HFFc6 (cell line): ENCODE results near the gene DFFA. TPM values are rescaled to one million over a fixed set of nuclear protein-coding genes. Genes with fewer than 3 reads are reported as not detected.

Source experiments
- DNase-seq: peaks from one replicate; pipeline ENCODE4 v3.0.0-alpha.2; 2018
- H3K27ac Mint-ChIP-seq: 2 replicates; pipeline ENCODE4 v1.8.0; 2020; ENCODE audit warnings: mild to moderate bottlenecking, mixed read lengths
- H3K27me3 Mint-ChIP-seq: 2 replicates; pipeline ENCODE4 v1.8.0; 2021; ENCODE audit warnings: mild to moderate bottlenecking, moderate library complexity, mixed read lengths; ENCODE audit not compliant: insufficient read depth
- H3K36me3 Mint-ChIP-seq: 2 replicates; pipeline ENCODE4 v1.8.0; 2021; ENCODE audit warnings: low read depth, mixed read lengths
- H3K4me1 Mint-ChIP-seq: 2 replicates; pipeline ENCODE4 v1.8.0; 2020; ENCODE audit warnings: low read depth, mixed read lengths
- H3K4me3 Mint-ChIP-seq: 2 replicates; pipeline ENCODE4 v1.8.0; 2020; ENCODE audit warnings: mild to moderate bottlenecking, moderate library complexity, mixed read lengths
- H3K9me3 Mint-ChIP-seq: 2 replicates; pipeline ENCODE4 v1.8.0; 2020; ENCODE audit warnings: mild to moderate bottlenecking, mixed read lengths
- CTCF ChIP-seq: fragments of 200-600 bp; sonication (generic); IDR thresholded peaks from 2 replicates; pipeline ENCODE4 v1.5.0; 2021; ENCODE audit warnings: antibody characterized with exemption, mild to moderate bottlenecking
- long read RNA-seq: library from polyadenylated mRNA; unstranded; transcript quantifications from one replicate; pipeline ENCODE4 v2.0.0, GENCODE V29; 2019
- total RNA-seq, 6 experiments: library from RNA; stranded (reverse); fragmentation: NEBNext Ultra II Directional; extraction: Animal tissue kit (Norgen Biotek cat#: 25700); gene quantifications; 2 replicates in 1 of 6; 3 replicates in 5 of 6; pipeline ENCODE4 v1.2.3, GENCODE V29; 2021

DFFA gene
- total RNA-seq: 10 to 100 TPM; 44.1 to 58.6 (median 48.4) TPM
- long read RNA-seq, full-length matches to known transcripts: 76 of 89 reads
- long read RNA-seq, partial matches to known transcripts: 2 of 89 reads
- long read RNA-seq, other reads (novel, unspliced or antisense): 11 of 89 reads

GRCh38 chr1:10472220-10473144 is at the start of gene DFFA:
DFFA (minus strand) TSS chr1:10472529; CDS start chr1:10472458, 71 bp downstream.
- peaks cover 22% of the 10 kb centered on the region for H3K4me1 Mint-ChIP-seq
- peaks cover 12% of the 10 kb centered on the region for H3K36me3 Mint-ChIP-seq
- H3K4me3 Mint-ChIP-seq: peak within 1 kb of the TSS; percentile 97
- H3K27ac Mint-ChIP-seq: peak within 1 kb of the TSS; percentile 92
- peak; percentile 94 for DNase-seq
- H3K27me3 Mint-ChIP-seq: no peaks in the 10 kb centered on the region; the same call in 1 of the 2 replicates
- H3K9me3 Mint-ChIP-seq: no peaks in the 10 kb centered on the region
- no peak for TF ChIP-seq CTCF

- Mint-ChIP-seq H3K4me3 (no peak overlapping the region), H3K36me3 (peaks cover 8% of the 10 kb centered on the region; the same call in 1 of the 2 replicates), H3K9me3 (no peaks in the 10 kb centered on the region), H3K27me3 (peaks cover 3% of the 10 kb centered on the region), H3K27ac (no peak overlapping the region), H3K4me1 (peaks cover 19% of the 10 kb centered on the region)
- TF ChIP-seq CTCF: no peak
- DNase-seq: no peak
Observed at GRCh38 chr1:10521537-10522157, 49.3 kb upstream of the DFFA start.

GRCh38 chr1:10520952-10521351 is 48.6 kb upstream of the DFFA start:
- peaks cover 4% of the 10 kb centered on the region for H3K27me3 Mint-ChIP-seq

GRCh38 chr1:10520497-10520896 is 48.2 kb upstream of the DFFA start:
- TF ChIP-seq CTCF: no peak
- peaks cover 31% of the 10 kb centered on the region for H3K4me1 Mint-ChIP-seq
- H3K27ac Mint-ChIP-seq: no peak overlapping the region
- no peak for DNase-seq
- peaks cover 4% of the 10 kb centered on the region for H3K27me3 Mint-ChIP-seq
- no peaks in the 10 kb centered on the region for H3K9me3 Mint-ChIP-seq
- H3K4me3 Mint-ChIP-seq: no peak overlapping the region
- H3K36me3 Mint-ChIP-seq: peaks cover 8% of the 10 kb centered on the region; the same call in 1 of the 2 replicates

More at GRCh38 chr1:10520952-10521351, 48.6 kb upstream of the DFFA start:
- TF ChIP-seq CTCF: no peak
- no peak for DNase-seq
- Mint-ChIP-seq H3K4me1 (peaks cover 26% of the 10 kb centered on the region), H3K9me3 (no peaks in the 10 kb centered on the region), H3K4me3 (no peak overlapping the region), H3K36me3 (peaks cover 8% of the 10 kb centered on the region; the same call in 1 of the 2 replicates), H3K27ac (no peak overlapping the region)

- Mint-ChIP-seq H3K27ac (no peak overlapping the region), H3K36me3 (peaks cover 4% of the 10 kb centered on the region; the same call in 1 of the 2 replicates), H3K4me1 (peaks cover 41% of the 10 kb centered on the region), H3K9me3 (no peaks in the 10 kb centered on the region), H3K4me3 (no peak overlapping the region), H3K27me3 (peaks cover 4% of the 10 kb centered on the region)
- peak; percentile 15; the same call in 1 of the 2 replicates for TF ChIP-seq CTCF
- DNase-seq: no peak
Observed at GRCh38 chr1:10519016-10519417, 46.7 kb upstream of the DFFA start.
